ENCODE data around the gene TAF10. TPM values are rescaled to one million over a fixed set of nuclear protein-coding genes. Genes with fewer than 3 reads are reported as not detected.

TAF10 gene
- 10.2 TPM for total RNA-seq

GRCh38 chr11:6612213-6613041, at the start of gene TAF10:
TAF10 (minus strand) TSS chr11:6612216; CDS start chr11:6612189, 27 bp downstream.
- DNase-seq (ENCODE audit: low spot score in 2 of 2), result peak; percentile 89 to 91
- FAIRE-seq, result no peak

GRCh38 chr11:6660712-6661111, 48.7 kb upstream of the TAF10 start:
- FAIRE-seq (no peak), DNase-seq (ENCODE audit: low spot score in 2 of 2) (no peak)

GRCh38 chr11:6658647-6659046, 46.6 kb upstream of the TAF10 start:
- DNase-seq (ENCODE audit: low spot score in 2 of 2), result no peak
- FAIRE-seq, result no peak

GRCh38 chr11:6657346-6657745, 45.3 kb upstream of the TAF10 start:
- DNase-seq (ENCODE audit: low spot score in 2 of 2) (no peak), FAIRE-seq (no peak)

GRCh38 chr11:6656936-6657335, 44.9 kb upstream of the TAF10 start:
- FAIRE-seq (no peak), DNase-seq (ENCODE audit: low spot score in 2 of 2) (no peak)

- no peak for DNase-seq (ENCODE audit: low spot score in 2 of 2)
- no peak for FAIRE-seq
Observed at GRCh38 chr11:6656584-6656915, 44.5 kb upstream of the TAF10 start.

- FAIRE-seq, result no peak
- DNase-seq (ENCODE audit: low spot score in 2 of 2), result peak in 1 of 2 donors; percentile 70
Observed at GRCh38 chr11:6655790-6656583, 44.0 kb upstream of the TAF10 start, which contains the start of gene DCHS1. DCHS1 (minus strand) TSS chr11:6655809; CDS start chr11:6641613, 14,196 bp downstream.

GRCh38 chr11:6655020-6655789, 43.2 kb upstream of the TAF10 start:
- peak; percentile 61 to 66 for DNase-seq (ENCODE audit: low spot score in 2 of 2)

GRCh38 chr11:6654281-6655019, 42.4 kb upstream of the TAF10 start:
- FAIRE-seq (no peak), DNase-seq (ENCODE audit: low spot score in 2 of 2) (peak; percentile 51 to 67)

More at GRCh38 chr11:6655020-6655789, 43.2 kb upstream of the TAF10 start:
- no peak for FAIRE-seq

- DNase-seq (ENCODE audit: low spot score in 2 of 2), result peak in 1 of 2 donors; percentile 1
- FAIRE-seq, result no peak
Observed at GRCh38 chr11:6653656-6654055, 41.6 kb upstream of the TAF10 start.

- FAIRE-seq (no peak), DNase-seq (ENCODE audit: low spot score in 2 of 2) (no peak)
Observed at GRCh38 chr11:6653097-6653496, 41.1 kb upstream of the TAF10 start.

- DNase-seq (ENCODE audit: low spot score in 2 of 2), result no peak
- no peak for FAIRE-seq
Observed at GRCh38 chr11:6652182-6652581, 40.2 kb upstream of the TAF10 start.

- FAIRE-seq, result no peak
- DNase-seq (ENCODE audit: low spot score in 2 of 2), result no peak
Observed at GRCh38 chr11:6650980-6651379, 39.0 kb upstream of the TAF10 start.

- FAIRE-seq, result no peak
Observed at GRCh38 chr11:6650104-6650503, 38.1 kb upstream of the TAF10 start.

GRCh38 chr11:6648501-6648900, 36.5 kb upstream of the TAF10 start:
- FAIRE-seq (no peak), DNase-seq (ENCODE audit: low spot score in 2 of 2) (no peak)

More at GRCh38 chr11:6650104-6650503, 38.1 kb upstream of the TAF10 start:
- no peak for DNase-seq (ENCODE audit: low spot score in 2 of 2)

- no peak for DNase-seq (ENCODE audit: low spot score in 2 of 2)
- FAIRE-seq, result no peak
Observed at GRCh38 chr11:6647836-6648235, 35.8 kb upstream of the TAF10 start.

- FAIRE-seq (no peak), DNase-seq (ENCODE audit: low spot score in 2 of 2) (no peak)
Observed at GRCh38 chr11:6646918-6647679, 35.1 kb upstream of the TAF10 start.

- DNase-seq (ENCODE audit: low spot score in 2 of 2), result no peak
Observed at GRCh38 chr11:6646576-6646917, 34.5 kb upstream of the TAF10 start.

GRCh38 chr11:6646071-6646470, 34.1 kb upstream of the TAF10 start:
- DNase-seq (ENCODE audit: low spot score in 2 of 2) (no peak), FAIRE-seq (no peak)

More at GRCh38 chr11:6646576-6646917, 34.5 kb upstream of the TAF10 start:
- FAIRE-seq, result no peak

Measured in frontal cortex (tissue), 4 donors.